ENCODE results near the gene WDR46.

Gene WDR46

DNA sequence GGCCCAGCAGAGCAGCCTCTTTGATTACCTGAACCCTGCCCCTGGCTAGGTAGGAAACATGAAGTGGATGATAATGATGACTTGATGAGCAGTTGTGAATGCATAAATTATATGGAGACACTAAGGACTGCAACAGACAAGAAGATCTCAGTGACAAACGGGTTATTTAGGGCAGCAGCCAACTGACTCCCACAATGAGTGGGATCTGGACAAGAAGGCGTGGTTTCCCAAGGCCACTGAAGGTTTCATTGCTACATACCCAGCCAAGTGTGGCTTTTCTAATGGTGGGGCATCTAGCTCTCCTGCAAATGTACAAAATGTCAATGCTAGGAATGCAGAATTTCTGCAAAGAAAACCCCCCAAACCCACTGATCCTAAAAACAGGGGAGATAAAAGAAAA lies 51.3 kb downstream of the WDR46 start:
- Histone ChIP-seq H3K9me3 (ENCODE audit: control insufficient read depth, insufficient read depth, low read depth, low read length) (no peaks in the 10 kb centered on the region), H3K36me3 (ENCODE audit: control insufficient read depth in 2 of 2, insufficient read depth in 1 of 2, low read length in 2 of 2) (no peaks in the 10 kb centered on the region), H3K27ac (ENCODE audit: extremely low read depth, low read depth, low read length) (no peak overlapping the region), H3K4me1 (ENCODE audit: control insufficient read depth, insufficient read depth, low read length) (peaks cover 6% of the 10 kb centered on the region), H3K4me3 (ENCODE audit: low read depth, low read length) (no peak overlapping the region)
- ChIA-PET CTCF (interaction anchor here (1.2 to 3.3 kb wide), 2 partner anchors 11 to 41 kb away, joined by 4 to 22 read pairs; no protein-coding TSS in a partner anchor), POLR2A (no interaction called here)
- TF ChIP-seq ZNF677 (tag by site-specific recombination; IDR thresholded peaks at IDR 0.05) (no peak), ZNF274 (IDR thresholded peaks at IDR 0.05; ENCODE audit: low read length) (no peak), ZNF274 (tag by site-specific recombination; IDR thresholded peaks at IDR 0.05; ENCODE audit: borderline replicate concordance) (no peak), KLF9 (tag by site-specific recombination; IDR thresholded peaks at IDR 0.05; ENCODE audit: low read depth) (no peak), SP7 (tag by site-specific recombination; IDR thresholded peaks at IDR 0.05) (no peak), ZNF239 (tag by site-specific recombination; IDR thresholded peaks at IDR 0.05) (no peak), ZNF184 (tag by site-specific recombination; IDR thresholded peaks at IDR 0.05) (no peak)
- TF ChIP-seq, protein P1, sequence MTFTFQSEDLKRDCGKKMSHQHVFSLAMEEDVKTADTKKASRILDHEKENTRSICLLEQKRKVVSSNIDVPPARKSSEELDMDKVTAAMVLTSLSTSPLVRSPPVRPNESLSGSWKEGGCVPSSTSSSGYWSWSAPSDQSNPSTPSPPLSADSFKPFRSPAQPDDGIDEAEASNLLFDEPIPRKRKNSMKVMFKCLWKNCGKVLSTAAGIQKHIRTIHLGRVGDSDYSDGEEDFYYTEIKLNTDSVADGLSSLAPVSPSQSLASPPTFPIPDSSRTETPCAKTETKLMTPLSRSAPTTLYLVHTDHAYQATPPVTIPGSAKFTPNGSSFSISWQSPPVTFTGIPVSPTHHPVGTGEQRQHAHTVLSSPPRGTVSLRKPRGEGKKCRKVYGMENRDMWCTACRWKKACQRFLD (tag by site-specific recombination; IDR thresholded peaks at IDR 0.05), result no peak

DNA sequence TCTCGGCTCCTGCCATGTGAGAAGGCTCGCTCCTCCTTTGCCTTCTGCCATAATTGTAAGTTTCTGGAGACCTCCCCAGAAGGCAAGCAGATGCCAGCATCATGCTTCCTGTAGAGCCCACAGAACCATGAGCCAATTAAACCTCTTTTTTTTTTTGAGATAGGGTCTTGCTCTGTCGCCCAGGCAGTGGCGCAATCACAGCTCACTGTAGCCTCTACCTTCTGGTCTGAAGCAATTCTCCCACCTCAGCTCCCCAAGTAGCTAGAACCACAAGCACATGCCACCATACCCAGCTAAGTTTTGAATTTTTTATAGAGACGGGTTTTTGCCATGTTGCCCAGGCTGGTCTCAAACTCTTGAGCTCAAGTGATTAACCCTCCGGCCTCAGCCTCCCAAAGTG lies 52.2 kb downstream of the WDR46 start:
- peaks cover 6% of the 10 kb centered on the region for H3K4me1 ChIP-seq (ENCODE audit: control insufficient read depth, insufficient read depth, low read length)
- no peaks in the 10 kb centered on the region for H3K36me3 ChIP-seq (ENCODE audit: control insufficient read depth in 2 of 2, insufficient read depth in 1 of 2, low read length in 2 of 2)
- H3K4me3 ChIP-seq (ENCODE audit: low read depth, low read length), result no peak overlapping the region
- POLR2A ChIA-PET, result no interaction called here
- no peaks in the 10 kb centered on the region for H3K9me3 ChIP-seq (ENCODE audit: control insufficient read depth, insufficient read depth, low read depth, low read length)
- CTCF ChIA-PET, result interaction anchor here (2.8 kb wide), 1 partner anchor 11 kb away, joined by 12 read pairs; no protein-coding TSS in a partner anchor
- H3K27ac ChIP-seq (ENCODE audit: extremely low read depth, low read depth, low read length), result no peak overlapping the region
- TF ChIP-seq ZNF239 (tag by site-specific recombination; IDR thresholded peaks at IDR 0.05) (no peak), ZNF157 (tag by site-specific recombination; IDR thresholded peaks at IDR 0.05) (no peak), KLF9 (tag by site-specific recombination; IDR thresholded peaks at IDR 0.05; ENCODE audit: low read depth) (no peak), SALL2 (tag by site-specific recombination; IDR thresholded peaks at IDR 0.05; ENCODE audit: borderline replicate concordance) (no peak), ZNF155 (tag by site-specific recombination; IDR thresholded peaks at IDR 0.05) (no peak), KLF16 (tag by site-specific recombination; IDR thresholded peaks at IDR 0.05) (no peak), ZNF19 (tag by site-specific recombination; IDR thresholded peaks at IDR 0.05; ENCODE audit: low read depth) (no peak), HOXA7 (CRISPR knock-in tag; IDR thresholded peaks at IDR 0.05; ENCODE audit: borderline replicate concordance) (no peak), GLI4 (tag by site-specific recombination; IDR thresholded peaks at IDR 0.05) (no peak), GLIS1 (tag by site-specific recombination; IDR thresholded peaks at IDR 0.05) (no peak), ZNF510 (tag by site-specific recombination; IDR thresholded peaks at IDR 0.05; ENCODE audit: insufficient replicate concordance) (no peak), ZNF629 (tag by site-specific recombination; IDR thresholded peaks at IDR 0.05) (no peak), ZEB2 (tag by site-specific recombination; IDR thresholded peaks at IDR 0.05) (no peak), ZNF350 (tag by site-specific recombination; IDR thresholded peaks at IDR 0.05) (no peak), ZNF274 (IDR thresholded peaks at IDR 0.05; ENCODE audit: low read length) (no peak), ZNF274 (tag by site-specific recombination; IDR thresholded peaks at IDR 0.05; ENCODE audit: borderline replicate concordance) (no peak)
- TF ChIP-seq, protein P2, sequence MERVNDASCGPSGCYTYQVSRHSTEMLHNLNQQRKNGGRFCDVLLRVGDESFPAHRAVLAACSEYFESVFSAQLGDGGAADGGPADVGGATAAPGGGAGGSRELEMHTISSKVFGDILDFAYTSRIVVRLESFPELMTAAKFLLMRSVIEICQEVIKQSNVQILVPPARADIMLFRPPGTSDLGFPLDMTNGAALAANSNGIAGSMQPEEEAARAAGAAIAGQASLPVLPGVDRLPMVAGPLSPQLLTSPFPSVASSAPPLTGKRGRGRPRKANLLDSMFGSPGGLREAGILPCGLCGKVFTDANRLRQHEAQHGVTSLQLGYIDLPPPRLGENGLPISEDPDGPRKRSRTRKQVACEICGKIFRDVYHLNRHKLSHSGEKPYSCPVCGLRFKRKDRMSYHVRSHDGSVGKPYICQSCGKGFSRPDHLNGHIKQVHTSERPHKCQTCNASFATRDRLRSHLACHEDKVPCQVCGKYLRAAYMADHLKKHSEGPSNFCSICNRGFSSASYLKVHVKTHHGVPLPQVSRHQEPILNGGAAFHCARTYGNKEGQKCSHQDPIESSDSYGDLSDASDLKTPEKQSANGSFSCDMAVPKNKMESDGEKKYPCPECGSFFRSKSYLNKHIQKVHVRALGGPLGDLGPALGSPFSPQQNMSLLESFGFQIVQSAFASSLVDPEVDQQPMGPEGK (tag by site-specific recombination; IDR thresholded peaks at IDR 0.05), result no peak
- TF ChIP-seq, protein P3, sequence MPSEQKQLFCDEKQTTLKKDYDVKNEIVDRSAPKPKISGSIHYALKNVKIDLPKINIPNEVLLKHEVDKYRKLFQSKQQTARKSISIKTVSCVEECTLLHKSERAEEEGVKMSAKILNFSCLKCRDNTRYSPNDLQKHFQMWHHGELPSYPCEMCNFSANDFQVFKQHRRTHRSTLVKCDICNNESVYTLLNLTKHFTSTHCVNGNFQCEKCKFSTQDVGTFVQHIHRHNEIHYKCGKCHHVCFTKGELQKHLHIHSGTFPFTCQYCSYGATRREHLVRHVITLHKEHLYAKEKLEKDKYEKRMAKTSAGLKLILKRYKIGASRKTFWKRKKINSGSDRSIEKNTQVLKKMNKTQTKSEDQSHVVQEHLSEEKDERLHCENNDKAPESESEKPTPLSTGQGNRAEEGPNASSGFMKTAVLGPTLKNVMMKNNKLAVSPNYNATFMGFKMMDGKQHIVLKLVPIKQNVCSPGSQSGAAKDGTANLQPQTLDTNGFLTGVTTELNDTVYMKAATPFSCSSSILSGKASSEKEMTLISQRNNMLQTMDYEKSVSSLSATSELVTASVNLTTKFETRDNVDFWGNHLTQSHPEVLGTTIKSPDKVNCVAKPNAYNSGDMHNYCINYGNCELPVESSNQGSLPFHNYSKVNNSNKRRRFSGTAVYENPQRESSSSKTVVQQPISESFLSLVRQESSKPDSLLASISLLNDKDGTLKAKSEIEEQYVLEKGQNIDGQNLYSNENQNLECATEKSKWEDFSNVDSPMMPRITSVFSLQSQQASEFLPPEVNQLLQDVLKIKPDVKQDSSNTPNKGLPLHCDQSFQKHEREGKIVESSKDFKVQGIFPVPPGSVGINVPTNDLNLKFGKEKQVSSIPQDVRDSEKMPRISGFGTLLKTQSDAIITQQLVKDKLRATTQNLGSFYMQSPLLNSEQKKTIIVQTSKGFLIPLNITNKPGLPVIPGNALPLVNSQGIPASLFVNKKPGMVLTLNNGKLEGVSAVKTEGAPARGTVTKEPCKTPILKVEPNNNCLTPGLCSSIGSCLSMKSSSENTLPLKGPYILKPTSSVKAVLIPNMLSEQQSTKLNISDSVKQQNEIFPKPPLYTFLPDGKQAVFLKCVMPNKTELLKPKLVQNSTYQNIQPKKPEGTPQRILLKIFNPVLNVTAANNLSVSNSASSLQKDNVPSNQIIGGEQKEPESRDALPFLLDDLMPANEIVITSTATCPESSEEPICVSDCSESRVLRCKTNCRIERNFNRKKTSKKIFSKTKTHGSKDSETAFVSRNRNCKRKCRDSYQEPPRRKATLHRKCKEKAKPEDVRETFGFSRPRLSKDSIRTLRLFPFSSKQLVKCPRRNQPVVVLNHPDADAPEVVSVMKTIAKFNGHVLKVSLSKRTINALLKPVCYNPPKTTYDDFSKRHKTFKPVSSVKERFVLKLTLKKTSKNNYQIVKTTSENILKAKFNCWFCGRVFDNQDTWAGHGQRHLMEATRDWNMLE (tag by site-specific recombination; conservative IDR thresholded peaks at IDR 0.05; ENCODE audit: low read depth), result no peak
- TF ChIP-seq, protein P4, sequence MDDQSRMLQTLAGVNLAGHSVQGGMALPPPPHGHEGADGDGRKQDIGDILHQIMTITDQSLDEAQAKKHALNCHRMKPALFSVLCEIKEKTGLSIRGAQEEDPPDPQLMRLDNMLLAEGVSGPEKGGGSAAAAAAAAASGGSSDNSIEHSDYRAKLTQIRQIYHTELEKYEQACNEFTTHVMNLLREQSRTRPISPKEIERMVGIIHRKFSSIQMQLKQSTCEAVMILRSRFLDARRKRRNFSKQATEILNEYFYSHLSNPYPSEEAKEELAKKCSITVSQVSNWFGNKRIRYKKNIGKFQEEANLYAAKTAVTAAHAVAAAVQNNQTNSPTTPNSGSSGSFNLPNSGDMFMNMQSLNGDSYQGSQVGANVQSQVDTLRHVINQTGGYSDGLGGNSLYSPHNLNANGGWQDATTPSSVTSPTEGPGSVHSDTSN (CRISPR knock-in tag; IDR thresholded peaks at IDR 0.05), result no peak
- TF ChIP-seq, protein P5, sequence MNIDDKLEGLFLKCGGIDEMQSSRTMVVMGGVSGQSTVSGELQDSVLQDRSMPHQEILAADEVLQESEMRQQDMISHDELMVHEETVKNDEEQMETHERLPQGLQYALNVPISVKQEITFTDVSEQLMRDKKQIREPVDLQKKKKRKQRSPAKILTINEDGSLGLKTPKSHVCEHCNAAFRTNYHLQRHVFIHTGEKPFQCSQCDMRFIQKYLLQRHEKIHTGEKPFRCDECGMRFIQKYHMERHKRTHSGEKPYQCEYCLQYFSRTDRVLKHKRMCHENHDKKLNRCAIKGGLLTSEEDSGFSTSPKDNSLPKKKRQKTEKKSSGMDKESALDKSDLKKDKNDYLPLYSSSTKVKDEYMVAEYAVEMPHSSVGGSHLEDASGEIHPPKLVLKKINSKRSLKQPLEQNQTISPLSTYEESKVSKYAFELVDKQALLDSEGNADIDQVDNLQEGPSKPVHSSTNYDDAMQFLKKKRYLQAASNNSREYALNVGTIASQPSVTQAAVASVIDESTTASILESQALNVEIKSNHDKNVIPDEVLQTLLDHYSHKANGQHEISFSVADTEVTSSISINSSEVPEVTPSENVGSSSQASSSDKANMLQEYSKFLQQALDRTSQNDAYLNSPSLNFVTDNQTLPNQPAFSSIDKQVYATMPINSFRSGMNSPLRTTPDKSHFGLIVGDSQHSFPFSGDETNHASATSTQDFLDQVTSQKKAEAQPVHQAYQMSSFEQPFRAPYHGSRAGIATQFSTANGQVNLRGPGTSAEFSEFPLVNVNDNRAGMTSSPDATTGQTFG (tag by site-specific recombination; IDR thresholded peaks at IDR 0.05; ENCODE audit: borderline replicate concordance), result no peak

Data from HEK293 (cell line).